K562 (cell line): ENCODE data around the gene CDKN2B. TPM values are rescaled to one million over a fixed set of nuclear protein-coding genes. Genes with fewer than 3 reads are reported as not detected.

Experiments
- FOSL1 ChIP-seq: fragments of 200-800 bp; sonication (Bioruptor generic); conservative IDR thresholded peaks from 2 replicates; pipeline ENCODE4 v1.6.1; 2016; ENCODE audit warnings: missing genetic modification characterization, missing compliant biosample characterization
- GATAD2B ChIP-seq: fragments of 450-650 bp; IDR thresholded peaks from 2 replicates; pipeline ENCODE4 v1.6.1; 2017; ENCODE audit warnings: mild to moderate bottlenecking, borderline replicate concordance
- HCFC1 ChIP-seq: IDR thresholded peaks from 2 replicates; pipeline ENCODE4 v1.6.1; 2012; ENCODE audit warnings: low read depth, low read length, improper control_type of control experiment
- NFIC ChIP-seq: fragments of 450-650 bp; IDR thresholded peaks from 2 replicates; pipeline ENCODE4 v1.6.1; 2017; ENCODE audit warnings: mild to moderate bottlenecking, inconsistent platforms
- PTTG1 ChIP-seq: fragments of 450-650 bp; IDR thresholded peaks from 2 replicates; pipeline ENCODE4 v1.6.1; 2016; ENCODE audit warnings: low read depth, mild to moderate bottlenecking, missing genetic modification characterization, missing compliant biosample characterization
- TEAD1 ChIP-seq, 2 experiments: fragments of 450-650 bp in 1 of 2; sonication (generic) in 1 of 2; formaldehyde crosslinking; IDR thresholded peaks; 2 replicates each; pipeline versions ENCODE4 v1.4.0 to v1.8.0; 2020 to 2022; ENCODE audit warnings: mild to moderate bottlenecking in 2 of 2, missing genetic modification reagents in 1 of 2
- ZNF146 ChIP-seq: IDR thresholded peaks from one replicate; pipeline ENCODE4 v1.6.1; 2018; ENCODE audit warnings: missing compliant biosample characterization; ENCODE audit not compliant: unreplicated experiment
- polyA plus RNA-seq, 8 experiments: library from polyadenylated mRNA; depleted of rRNA in 4 of 8; stranded (reverse) in 5 of 8; unstranded in 3 of 8; fragments of >200 nt; fragmentation: Nextera tagmentation in 2 of 8; fragmentation: Illumina TruSeq in 1 of 8; extraction: Ambion mirVana in 2 of 8; extraction: Trizol in 1 of 8; gene quantifications; 2 replicates each; pipeline versions ENCODE4 v1.2.1 to v1.2.3, GENCODE V29; 2011 to 2014; ENCODE audit warnings: inconsistent platforms in 1 of 8, missing spikeins in 1 of 8
- total RNA-seq, 7 experiments: library from RNA; depleted of rRNA in 6 of 7; stranded (reverse); fragments of >200 nt in 6 of 7; fragmentation: Illumina TruSeq in 2 of 7; extraction: Trizol in 2 of 7; gene quantifications; 2 replicates each; pipeline versions ENCODE4 v1.2.1 to v1.2.3, GENCODE V29; 2011 to 2021; ENCODE audit warnings: low replicate concordance in 1 of 7
- TF ChIP-seq, protein P1 (sequence below): fragments of 250-450 bp; sonication (Bioruptor Pico); IDR thresholded peaks from 2 replicates; pipeline ENCODE4 v1.8.0; 2021; ENCODE audit warnings: mild to moderate bottlenecking, moderate library complexity
- TF ChIP-seq, protein P2 (sequence below): sonication (generic); formaldehyde crosslinking; IDR thresholded peaks from 2 replicates; pipeline ENCODE4 v1.4.0; 2020; ENCODE audit warnings: mild to moderate bottlenecking, missing genetic modification reagents
- TF ChIP-seq, protein P3 (sequence below): fragments of 450-650 bp; IDR thresholded peaks from 2 replicates; pipeline ENCODE4 v1.6.1; 2018; ENCODE audit warnings: mild to moderate bottlenecking, low read depth; ENCODE audit not compliant: partially characterized antibody
- TF ChIP-seq, protein P4 (sequence below), 2 experiments: fragments of 450-650 bp; IDR thresholded peaks; 2 replicates each; pipeline ENCODE4 v1.6.1; 2016

The CDKN2B gene
- total and polyA plus RNA-seq, 9 of the 15 experiments (the other 6 are each of a cell fraction or from before 2014, with no cell fraction given) = not detected

DNA sequence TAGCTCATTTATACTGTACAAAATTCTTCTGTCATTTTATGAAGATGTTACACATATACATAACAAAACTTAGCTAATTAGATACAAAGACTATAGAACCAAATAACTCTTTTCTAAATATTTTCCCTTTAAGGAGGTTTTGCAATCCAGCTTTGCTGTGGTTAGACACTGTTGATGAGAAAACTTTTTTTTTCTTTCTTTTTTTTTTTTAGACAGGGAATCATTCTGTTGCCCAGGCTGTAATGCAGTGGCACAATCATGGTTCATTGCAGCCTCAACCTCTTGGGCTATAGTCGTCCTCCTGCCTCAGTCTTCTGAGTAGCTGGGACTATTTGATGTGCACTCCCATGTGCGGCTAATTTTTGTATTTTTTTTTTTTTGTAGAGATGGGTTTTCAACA, 38.5 kb upstream of the CDKN2B start (continued):
- no peak for TF ChIP-seq GATAD2B
- TF ChIP-seq TEAD1 (CRISPR knock-in tag; IDR thresholded peaks at IDR 0.05) = no peak
- TF ChIP-seq, protein P1, sequence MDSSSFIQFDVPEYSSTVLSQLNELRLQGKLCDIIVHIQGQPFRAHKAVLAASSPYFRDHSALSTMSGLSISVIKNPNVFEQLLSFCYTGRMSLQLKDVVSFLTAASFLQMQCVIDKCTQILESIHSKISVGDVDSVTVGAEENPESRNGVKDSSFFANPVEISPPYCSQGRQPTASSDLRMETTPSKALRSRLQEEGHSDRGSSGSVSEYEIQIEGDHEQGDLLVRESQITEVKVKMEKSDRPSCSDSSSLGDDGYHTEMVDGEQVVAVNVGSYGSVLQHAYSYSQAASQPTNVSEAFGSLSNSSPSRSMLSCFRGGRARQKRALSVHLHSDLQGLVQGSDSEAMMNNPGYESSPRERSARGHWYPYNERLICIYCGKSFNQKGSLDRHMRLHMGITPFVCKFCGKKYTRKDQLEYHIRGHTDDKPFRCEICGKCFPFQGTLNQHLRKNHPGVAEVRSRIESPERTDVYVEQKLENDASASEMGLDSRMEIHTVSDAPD (CRISPR knock-in tag) = no peak
- TF ChIP-seq HCFC1 = no peak
- no peak for TF ChIP-seq PTTG1 (tag)
- TF ChIP-seq FOSL1 (tag) = no peak
- no peak for TF ChIP-seq ZNF146 (CRISPR knock-in tag)
- TF ChIP-seq, protein P2, sequence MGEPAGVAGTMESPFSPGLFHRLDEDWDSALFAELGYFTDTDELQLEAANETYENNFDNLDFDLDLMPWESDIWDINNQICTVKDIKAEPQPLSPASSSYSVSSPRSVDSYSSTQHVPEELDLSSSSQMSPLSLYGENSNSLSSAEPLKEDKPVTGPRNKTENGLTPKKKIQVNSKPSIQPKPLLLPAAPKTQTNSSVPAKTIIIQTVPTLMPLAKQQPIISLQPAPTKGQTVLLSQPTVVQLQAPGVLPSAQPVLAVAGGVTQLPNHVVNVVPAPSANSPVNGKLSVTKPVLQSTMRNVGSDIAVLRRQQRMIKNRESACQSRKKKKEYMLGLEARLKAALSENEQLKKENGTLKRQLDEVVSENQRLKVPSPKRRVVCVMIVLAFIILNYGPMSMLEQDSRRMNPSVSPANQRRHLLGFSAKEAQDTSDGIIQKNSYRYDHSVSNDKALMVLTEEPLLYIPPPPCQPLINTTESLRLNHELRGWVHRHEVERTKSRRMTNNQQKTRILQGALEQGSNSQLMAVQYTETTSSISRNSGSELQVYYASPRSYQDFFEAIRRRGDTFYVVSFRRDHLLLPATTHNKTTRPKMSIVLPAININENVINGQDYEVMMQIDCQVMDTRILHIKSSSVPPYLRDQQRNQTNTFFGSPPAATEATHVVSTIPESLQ (CRISPR knock-in tag) = no peak
- TF ChIP-seq NFIC = no peak
- TF ChIP-seq, protein P3, sequence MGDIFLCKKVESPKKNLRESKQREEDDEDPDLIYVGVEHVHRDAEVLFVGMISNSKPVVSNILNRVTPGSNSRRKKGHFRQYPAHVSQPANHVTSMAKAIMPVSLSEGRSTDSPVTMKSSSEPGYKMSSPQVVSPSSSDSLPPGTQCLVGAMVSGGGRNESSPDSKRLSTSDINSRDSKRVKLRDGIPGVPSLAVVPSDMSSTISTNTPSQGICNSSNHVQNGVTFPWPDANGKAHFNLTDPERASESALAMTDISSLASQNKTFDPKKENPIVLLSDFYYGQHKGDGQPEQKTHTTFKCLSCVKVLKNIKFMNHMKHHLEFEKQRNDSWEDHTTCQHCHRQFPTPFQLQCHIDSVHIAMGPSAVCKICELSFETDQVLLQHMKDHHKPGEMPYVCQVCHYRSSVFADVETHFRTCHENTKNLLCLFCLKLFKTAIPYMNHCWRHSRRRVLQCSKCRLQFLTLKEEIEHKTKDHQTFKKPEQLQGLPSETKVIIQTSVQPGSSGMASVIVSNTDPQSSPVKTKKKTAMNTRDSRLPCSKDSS = no peak
- TF ChIP-seq, protein P4, sequence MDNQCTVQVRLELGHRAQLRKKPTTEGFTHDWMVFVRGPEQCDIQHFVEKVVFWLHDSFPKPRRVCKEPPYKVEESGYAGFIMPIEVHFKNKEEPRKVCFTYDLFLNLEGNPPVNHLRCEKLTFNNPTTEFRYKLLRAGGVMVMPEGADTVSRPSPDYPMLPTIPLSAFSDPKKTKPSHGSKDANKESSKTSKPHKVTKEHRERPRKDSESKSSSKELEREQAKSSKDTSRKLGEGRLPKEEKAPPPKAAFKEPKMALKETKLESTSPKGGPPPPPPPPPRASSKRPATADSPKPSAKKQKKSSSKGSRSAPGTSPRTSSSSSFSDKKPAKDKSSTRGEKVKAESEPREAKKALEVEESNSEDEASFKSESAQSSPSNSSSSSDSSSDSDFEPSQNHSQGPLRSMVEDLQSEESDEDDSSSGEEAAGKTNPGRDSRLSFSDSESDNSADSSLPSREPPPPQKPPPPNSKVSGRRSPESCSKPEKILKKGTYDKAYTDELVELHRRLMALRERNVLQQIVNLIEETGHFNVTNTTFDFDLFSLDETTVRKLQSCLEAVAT (IDR thresholded peaks at IDR 0.05) = no peak
- TF ChIP-seq, all 486 proteins: peak for 0
